ENCODE measurements around the gene REEP5.

GRCh38 chr5:112914584-112914983 lies 7.4 kb downstream of the REEP5 start:
- TF ChIP-seq CTCF (IDR thresholded peaks at IDR 0.05) (no peak), POLR2AphosphoS5 (IDR thresholded peaks at IDR 0.05) (no peak), EP300 (IDR thresholded peaks at IDR 0.05) (no peak), POLR2A (IDR thresholded peaks at IDR 0.05) (no peak)
